WTC11 (cell line): ENCODE results near the gene MT1G. TPM values are rescaled to one million over a fixed set of nuclear protein-coding genes. Genes with fewer than 3 reads are reported as not detected.

ENCODE experiments used
- ATAC-seq: fragments of 200-7000 bp; cut with Tn5 transposase; 2 replicates; pipeline ENCODE4 v1.10.0; 2021; ENCODE audit warnings: mild to moderate bottlenecking, moderate library complexity
- CTCF ChIA-PET: fragments of 300-600 bp; sonication (Branson Sonifier 250); formaldehyde crosslinking; loops from one replicate; lab custom pipeline; 2021; ENCODE audit warnings: antibody characterized with exemption; lab: Charles Lee
- POLR2A ChIA-PET: fragments of 350-600 bp; sonication (Branson Sonifier 250); formaldehyde crosslinking; loops from one replicate; lab custom pipeline; 2021; ENCODE audit warnings: antibody characterized with exemption; lab: Charles Lee
- DNase-seq: peaks from one replicate; pipeline ENCODE4 v3.0.0; 2021; ENCODE audit warnings: low spot score
- H3K27ac Mint-ChIP-seq: 2 replicates; pipeline ENCODE4 v1.8.0; 2021; ENCODE audit warnings: mixed read lengths
- H3K27me3 Mint-ChIP-seq: 2 replicates; pipeline ENCODE4 v1.8.0; 2021; ENCODE audit warnings: low read depth, mild to moderate bottlenecking, moderate library complexity, mixed read lengths
- H3K36me3 Mint-ChIP-seq: 2 replicates; pipeline ENCODE4 v1.8.0; 2021; ENCODE audit warnings: mixed read lengths
- H3K4me1 Mint-ChIP-seq: 2 replicates; pipeline ENCODE4 v1.8.0; 2022; ENCODE audit warnings: mixed read lengths
- H3K4me3 Mint-ChIP-seq: 2 replicates; pipeline ENCODE4 v1.8.0; 2021; ENCODE audit warnings: mild to moderate bottlenecking, moderate library complexity, mixed read lengths
- H3K9me3 Mint-ChIP-seq: 2 replicates; pipeline ENCODE4 v1.8.0; 2021; ENCODE audit warnings: mixed read lengths
- E2F5 ChIP-seq: sonication (generic); formaldehyde crosslinking; IDR thresholded peaks from 2 replicates; pipeline ENCODE4 v1.8.1; 2022; ENCODE audit warnings: mild to moderate bottlenecking, moderate library complexity, missing genetic modification reagents
- ELF4 ChIP-seq: sonication (generic); formaldehyde crosslinking; IDR thresholded peaks from 2 replicates; pipeline ENCODE4 v1.8.1; 2022; ENCODE audit warnings: low read depth, mild to moderate bottlenecking, moderate library complexity, missing genetic modification reagents
- HMGXB4 ChIP-seq: sonication (generic); formaldehyde crosslinking; IDR thresholded peaks from 2 replicates; pipeline ENCODE4 v1.8.1; 2023; ENCODE audit warnings: mild to moderate bottlenecking, moderate library complexity, missing genetic modification reagents
- IRF2 ChIP-seq: sonication (generic); formaldehyde crosslinking; IDR thresholded peaks from 2 replicates; pipeline ENCODE4 v1.8.0; 2022; ENCODE audit warnings: low read depth, missing genetic modification reagents, borderline replicate concordance
- MLX ChIP-seq: sonication (generic); formaldehyde crosslinking; IDR thresholded peaks from 2 replicates; pipeline ENCODE4 v1.8.1; 2023; ENCODE audit warnings: mild to moderate bottlenecking, missing genetic modification reagents, moderate library complexity
- RELA ChIP-seq: sonication (generic); formaldehyde crosslinking; IDR thresholded peaks from 2 replicates; pipeline ENCODE4 v1.8.1; 2022; ENCODE audit warnings: missing genetic modification reagents, mild to moderate bottlenecking, borderline replicate concordance
- ZNF232 ChIP-seq: sonication (generic); formaldehyde crosslinking; IDR thresholded peaks from 2 replicates; pipeline ENCODE4 v1.8.0; 2022; ENCODE audit warnings: mild to moderate bottlenecking, missing genetic modification reagents
- total RNA-seq: library from RNA; stranded (reverse); gene quantifications from 3 replicates; pipeline ENCODE4 v1.2.3, GENCODE V29; 2021
- TF ChIP-seq, protein P1 (sequence below): fragments of 200-600 bp; IDR thresholded peaks from 2 replicates; pipeline ENCODE4 v1.8.0; 2022; ENCODE audit warnings: antibody characterized with exemption
- TF ChIP-seq, protein P2 (sequence below): sonication (generic); formaldehyde crosslinking; IDR thresholded peaks from 2 replicates; pipeline ENCODE4 v1.8.0; 2022; ENCODE audit warnings: missing genetic modification reagents
- TF ChIP-seq, protein P3 (sequence below): fragments of 250-450 bp; sonication (Bioruptor Pico); IDR thresholded peaks from 2 replicates; pipeline ENCODE4 v1.9.0; 2021; ENCODE audit warnings: mild to moderate bottlenecking, borderline replicate concordance
- TF ChIP-seq, protein P4 (sequence below): fragments of 250-450 bp; sonication (Bioruptor Pico); IDR thresholded peaks from 2 replicates; pipeline ENCODE4 v1.8.0; 2021; ENCODE audit warnings: mild to moderate bottlenecking

Gene MT1G
- total RNA-seq, 1 experiment from 2014 or later: 333 TPM

GRCh38 chr16:56691885-56692284 is 24.0 kb upstream of the MT1G start (continued):
- TF ChIP-seq, protein P1, sequence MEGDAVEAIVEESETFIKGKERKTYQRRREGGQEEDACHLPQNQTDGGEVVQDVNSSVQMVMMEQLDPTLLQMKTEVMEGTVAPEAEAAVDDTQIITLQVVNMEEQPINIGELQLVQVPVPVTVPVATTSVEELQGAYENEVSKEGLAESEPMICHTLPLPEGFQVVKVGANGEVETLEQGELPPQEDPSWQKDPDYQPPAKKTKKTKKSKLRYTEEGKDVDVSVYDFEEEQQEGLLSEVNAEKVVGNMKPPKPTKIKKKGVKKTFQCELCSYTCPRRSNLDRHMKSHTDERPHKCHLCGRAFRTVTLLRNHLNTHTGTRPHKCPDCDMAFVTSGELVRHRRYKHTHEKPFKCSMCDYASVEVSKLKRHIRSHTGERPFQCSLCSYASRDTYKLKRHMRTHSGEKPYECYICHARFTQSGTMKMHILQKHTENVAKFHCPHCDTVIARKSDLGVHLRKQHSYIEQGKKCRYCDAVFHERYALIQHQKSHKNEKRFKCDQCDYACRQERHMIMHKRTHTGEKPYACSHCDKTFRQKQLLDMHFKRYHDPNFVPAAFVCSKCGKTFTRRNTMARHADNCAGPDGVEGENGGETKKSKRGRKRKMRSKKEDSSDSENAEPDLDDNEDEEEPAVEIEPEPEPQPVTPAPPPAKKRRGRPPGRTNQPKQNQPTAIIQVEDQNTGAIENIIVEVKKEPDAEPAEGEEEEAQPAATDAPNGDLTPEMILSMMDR: no peak
- no peak for TF ChIP-seq ELF4 (CRISPR knock-in tag)
- TF ChIP-seq, all 79 proteins: peak for 0

DNA sequence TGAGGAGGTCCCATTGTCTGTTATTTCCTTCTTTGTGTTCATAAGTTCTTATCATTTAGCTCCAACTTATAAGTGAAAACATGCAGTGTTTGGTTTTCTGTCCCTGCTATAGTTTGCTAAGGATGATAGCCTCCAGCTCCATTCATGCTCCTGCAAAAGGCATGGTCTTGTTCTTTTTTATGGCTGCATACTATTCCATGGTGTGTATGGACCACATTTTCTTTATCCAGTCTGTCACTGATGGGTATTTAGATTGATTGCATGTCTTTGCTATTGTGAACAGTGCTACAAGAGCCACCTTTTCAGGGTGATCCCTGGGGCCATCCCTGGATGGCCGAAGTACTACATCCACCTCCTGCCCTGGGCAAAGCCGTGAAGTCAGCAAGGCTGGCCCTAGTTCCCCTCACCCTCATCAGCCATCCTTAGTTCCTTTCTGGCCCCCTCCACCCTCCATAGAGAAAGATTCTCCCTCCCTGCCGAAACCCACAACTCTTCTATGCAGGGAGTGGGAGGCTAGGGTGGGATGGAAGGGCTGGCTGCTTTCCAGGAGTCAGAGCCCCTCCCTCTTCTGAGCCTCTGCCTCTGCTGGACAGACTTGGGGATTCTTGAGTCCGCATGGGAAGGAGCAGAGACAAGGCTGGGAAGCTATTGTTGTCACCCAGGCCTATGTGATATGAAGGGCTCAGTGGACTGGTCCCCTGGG is 22.7 kb upstream of the MT1G start:
- DNase-seq (no peak), ATAC-seq (no peak)
- ChIA-PET CTCF (interaction anchor here (1.0 to 2.3 kb wide), 3 partner anchors 11 to 90 kb away, joined by 3 to 8 read pairs (median 4); no protein-coding TSS in a partner anchor), POLR2A (no interaction called here)
- Mint-ChIP-seq H3K27ac (no peak overlapping the region), H3K36me3 (peaks cover 14% of the 10 kb centered on the region), H3K4me3 (no peak overlapping the region), H3K4me1 (peaks cover 7% of the 10 kb centered on the region), H3K27me3 (peaks cover 2% of the 10 kb centered on the region; the same call in 1 of the 2 replicates), H3K9me3 (peaks cover 16% of the 10 kb centered on the region)
- TF ChIP-seq, protein P2, sequence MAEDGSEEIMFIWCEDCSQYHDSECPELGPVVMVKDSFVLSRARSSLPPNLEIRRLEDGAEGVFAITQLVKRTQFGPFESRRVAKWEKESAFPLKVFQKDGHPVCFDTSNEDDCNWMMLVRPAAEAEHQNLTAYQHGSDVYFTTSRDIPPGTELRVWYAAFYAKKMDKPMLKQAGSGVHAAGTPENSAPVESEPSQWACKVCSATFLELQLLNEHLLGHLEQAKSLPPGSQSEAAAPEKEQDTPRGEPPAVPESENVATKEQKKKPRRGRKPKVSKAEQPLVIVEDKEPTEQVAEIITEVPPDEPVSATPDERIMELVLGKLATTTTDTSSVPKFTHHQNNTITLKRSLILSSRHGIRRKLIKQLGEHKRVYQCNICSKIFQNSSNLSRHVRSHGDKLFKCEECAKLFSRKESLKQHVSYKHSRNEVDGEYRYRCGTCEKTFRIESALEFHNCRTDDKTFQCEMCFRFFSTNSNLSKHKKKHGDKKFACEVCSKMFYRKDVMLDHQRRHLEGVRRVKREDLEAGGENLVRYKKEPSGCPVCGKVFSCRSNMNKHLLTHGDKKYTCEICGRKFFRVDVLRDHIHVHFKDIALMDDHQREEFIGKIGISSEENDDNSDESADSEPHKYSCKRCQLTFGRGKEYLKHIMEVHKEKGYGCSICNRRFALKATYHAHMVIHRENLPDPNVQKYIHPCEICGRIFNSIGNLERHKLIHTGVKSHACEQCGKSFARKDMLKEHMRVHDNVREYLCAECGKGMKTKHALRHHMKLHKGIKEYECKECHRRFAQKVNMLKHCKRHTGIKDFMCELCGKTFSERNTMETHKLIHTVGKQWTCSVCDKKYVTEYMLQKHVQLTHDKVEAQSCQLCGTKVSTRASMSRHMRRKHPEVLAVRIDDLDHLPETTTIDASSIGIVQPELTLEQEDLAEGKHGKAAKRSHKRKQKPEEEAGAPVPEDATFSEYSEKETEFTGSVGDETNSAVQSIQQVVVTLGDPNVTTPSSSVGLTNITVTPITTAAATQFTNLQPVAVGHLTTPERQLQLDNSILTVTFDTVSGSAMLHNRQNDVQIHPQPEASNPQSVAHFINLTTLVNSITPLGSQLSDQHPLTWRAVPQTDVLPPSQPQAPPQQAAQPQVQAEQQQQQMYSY (CRISPR knock-in tag): no peak
- TF ChIP-seq, protein P3, sequence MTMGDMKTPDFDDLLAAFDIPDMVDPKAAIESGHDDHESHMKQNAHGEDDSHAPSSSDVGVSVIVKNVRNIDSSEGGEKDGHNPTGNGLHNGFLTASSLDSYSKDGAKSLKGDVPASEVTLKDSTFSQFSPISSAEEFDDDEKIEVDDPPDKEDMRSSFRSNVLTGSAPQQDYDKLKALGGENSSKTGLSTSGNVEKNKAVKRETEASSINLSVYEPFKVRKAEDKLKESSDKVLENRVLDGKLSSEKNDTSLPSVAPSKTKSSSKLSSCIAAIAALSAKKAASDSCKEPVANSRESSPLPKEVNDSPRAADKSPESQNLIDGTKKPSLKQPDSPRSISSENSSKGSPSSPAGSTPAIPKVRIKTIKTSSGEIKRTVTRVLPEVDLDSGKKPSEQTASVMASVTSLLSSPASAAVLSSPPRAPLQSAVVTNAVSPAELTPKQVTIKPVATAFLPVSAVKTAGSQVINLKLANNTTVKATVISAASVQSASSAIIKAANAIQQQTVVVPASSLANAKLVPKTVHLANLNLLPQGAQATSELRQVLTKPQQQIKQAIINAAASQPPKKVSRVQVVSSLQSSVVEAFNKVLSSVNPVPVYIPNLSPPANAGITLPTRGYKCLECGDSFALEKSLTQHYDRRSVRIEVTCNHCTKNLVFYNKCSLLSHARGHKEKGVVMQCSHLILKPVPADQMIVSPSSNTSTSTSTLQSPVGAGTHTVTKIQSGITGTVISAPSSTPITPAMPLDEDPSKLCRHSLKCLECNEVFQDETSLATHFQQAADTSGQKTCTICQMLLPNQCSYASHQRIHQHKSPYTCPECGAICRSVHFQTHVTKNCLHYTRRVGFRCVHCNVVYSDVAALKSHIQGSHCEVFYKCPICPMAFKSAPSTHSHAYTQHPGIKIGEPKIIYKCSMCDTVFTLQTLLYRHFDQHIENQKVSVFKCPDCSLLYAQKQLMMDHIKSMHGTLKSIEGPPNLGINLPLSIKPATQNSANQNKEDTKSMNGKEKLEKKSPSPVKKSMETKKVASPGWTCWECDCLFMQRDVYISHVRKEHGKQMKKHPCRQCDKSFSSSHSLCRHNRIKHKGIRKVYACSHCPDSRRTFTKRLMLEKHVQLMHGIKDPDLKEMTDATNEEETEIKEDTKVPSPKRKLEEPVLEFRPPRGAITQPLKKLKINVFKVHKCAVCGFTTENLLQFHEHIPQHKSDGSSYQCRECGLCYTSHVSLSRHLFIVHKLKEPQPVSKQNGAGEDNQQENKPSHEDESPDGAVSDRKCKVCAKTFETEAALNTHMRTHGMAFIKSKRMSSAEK: no peak
- TF ChIP-seq ZNF232 (CRISPR knock-in tag) (no peak), MLX (CRISPR knock-in tag) (no peak), IRF2 (CRISPR knock-in tag) (no peak), RELA (no peak), E2F5 (no peak), HMGXB4 (no peak)
- TF ChIP-seq, protein P4, sequence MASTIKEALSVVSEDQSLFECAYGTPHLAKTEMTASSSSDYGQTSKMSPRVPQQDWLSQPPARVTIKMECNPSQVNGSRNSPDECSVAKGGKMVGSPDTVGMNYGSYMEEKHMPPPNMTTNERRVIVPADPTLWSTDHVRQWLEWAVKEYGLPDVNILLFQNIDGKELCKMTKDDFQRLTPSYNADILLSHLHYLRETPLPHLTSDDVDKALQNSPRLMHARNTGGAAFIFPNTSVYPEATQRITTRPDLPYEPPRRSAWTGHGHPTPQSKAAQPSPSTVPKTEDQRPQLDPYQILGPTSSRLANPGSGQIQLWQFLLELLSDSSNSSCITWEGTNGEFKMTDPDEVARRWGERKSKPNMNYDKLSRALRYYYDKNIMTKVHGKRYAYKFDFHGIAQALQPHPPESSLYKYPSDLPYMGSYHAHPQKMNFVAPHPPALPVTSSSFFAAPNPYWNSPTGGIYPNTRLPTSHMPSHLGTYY: no peak
